HG03280 (cell line): ENCODE measurements around the gene SRP9.
A peak's percentile ranks its signal among the peaks of the same experiment; 100 is the strongest.
"Not testable (repeated sequence)": the region's sequence is repeated elsewhere in the genome, so short reads cannot be mapped to it uniquely, and the experiment has no call there.

Experiments
- ATAC-seq: cut with Tn5 transposase; IDR thresholded peaks from one replicate; pipeline ENCODE4 v1.9.1; 2021; ENCODE audit warnings: mild to moderate bottlenecking, moderate library complexity; ENCODE audit not compliant: unreplicated experiment

SRP9 gene

DNA sequence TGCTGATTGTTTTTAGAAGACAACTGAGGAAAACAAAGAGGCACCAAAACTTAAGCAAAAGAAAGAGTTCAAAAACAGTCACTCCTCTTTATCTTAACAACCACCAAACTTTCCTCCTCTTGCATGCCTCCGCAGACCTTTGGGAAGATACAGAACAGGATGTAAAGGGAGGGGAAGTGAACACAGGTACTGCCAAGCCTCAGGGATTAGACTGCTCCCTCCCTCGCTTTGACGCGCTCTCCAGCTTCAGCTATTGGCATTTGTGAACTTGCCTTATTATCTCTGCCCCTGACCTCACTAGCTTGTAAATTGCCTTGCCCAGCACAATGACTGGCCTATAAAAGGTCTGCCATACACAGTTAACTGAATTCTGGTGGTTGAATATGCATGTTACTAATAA is 4.8 kb upstream of the SRP9 start:
- ATAC-seq: no peak

GRCh38 chr1:225774281-225775147 is 3.1 kb upstream of the SRP9 start:
- ATAC-seq: no peak

GRCh38 chr1:225776294-225776693 is 1.3 kb upstream of the SRP9 start:
- ATAC-seq: no peak

DNA sequence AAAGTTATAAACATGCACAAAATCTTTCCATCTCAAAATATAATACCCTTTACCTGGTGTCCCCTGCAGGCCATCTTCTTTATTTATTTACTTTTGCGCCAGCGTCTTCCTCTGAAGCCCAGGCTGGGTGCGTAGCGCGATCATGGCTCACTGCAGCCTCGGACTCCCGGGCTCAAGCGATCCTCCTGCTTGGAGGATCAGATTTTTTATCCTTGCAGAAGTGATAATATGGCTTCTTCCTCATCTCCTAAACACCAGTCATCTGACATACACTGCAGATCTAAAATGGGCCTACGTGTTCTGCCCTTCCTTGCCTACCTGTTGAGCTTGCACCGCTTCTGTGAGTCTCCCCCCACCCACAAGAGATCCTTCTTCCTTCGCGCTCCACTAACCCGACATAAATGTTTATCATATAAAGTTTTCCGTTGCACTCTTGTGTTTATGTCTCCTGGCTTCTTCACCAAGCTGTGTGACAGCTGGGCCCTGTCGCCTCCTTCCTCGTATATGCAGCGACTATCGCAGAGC is 506 bp upstream of the SRP9 start:
- no peak for ATAC-seq

DNA sequence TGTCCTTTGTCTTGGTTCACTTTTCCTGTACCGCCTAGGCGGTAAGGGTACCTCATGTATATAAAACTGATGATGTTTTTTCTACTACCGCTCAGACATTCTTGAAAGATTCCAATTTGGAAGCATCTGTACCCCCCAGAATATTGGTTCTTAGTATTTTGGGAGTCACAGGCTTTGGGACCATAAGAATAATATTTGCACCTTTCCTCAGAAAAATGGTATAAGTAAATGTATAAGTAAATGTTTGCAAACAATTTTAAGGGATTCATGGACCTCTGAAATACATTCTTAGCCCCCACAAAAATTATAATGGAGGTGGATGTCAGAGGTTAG is 677 bp downstream of the SRP9 start:
- no peak for ATAC-seq

- not testable (repeated sequence) for ATAC-seq
Observed at GRCh38 chr1:225779165-225779564, 1.5 kb downstream of the SRP9 start.

DNA sequence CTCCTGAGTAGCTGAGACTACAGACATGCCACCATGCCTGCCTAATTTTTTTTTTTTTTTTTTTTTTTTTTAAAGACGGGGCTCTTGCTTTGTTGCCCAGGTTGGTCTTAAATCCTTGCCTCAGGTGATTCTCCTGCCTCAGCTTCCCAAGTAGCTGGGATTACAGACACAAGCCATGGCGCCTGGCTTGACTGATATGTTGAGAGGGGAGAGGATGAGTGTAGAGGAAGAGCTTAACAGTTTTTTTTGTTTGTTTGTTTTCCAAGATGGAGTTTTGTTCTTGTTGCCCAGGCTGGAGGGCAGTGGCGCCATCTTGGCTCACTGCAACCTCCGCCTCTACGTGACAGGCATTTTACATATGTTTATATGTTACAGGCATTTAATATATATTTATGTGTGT is 2.5 kb downstream of the SRP9 start:
- no peak for ATAC-seq

DNA sequence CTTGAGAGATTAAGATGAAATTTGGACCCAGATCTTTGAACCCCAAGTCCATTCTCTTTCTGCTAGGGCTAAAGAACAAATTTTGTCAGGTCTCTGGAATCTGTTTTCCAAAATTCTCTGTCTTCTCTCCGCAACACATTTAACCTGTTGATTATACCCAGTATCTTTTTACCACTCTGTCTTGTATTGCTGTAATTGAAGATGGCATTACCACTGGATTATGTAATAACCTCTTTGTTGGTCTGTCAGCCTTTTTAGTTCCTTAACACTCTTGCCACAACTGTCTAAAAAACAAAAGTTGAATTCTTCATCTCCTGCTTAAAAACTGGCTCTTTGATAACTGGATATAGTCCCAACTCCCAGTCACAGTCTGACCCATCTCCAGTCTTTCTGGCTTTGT is 3.0 kb downstream of the SRP9 start:
- no peak for ATAC-seq

- not testable (repeated sequence) for ATAC-seq
Observed at GRCh38 chr1:225789142-225789541, 11.5 kb downstream of the SRP9 start.

DNA sequence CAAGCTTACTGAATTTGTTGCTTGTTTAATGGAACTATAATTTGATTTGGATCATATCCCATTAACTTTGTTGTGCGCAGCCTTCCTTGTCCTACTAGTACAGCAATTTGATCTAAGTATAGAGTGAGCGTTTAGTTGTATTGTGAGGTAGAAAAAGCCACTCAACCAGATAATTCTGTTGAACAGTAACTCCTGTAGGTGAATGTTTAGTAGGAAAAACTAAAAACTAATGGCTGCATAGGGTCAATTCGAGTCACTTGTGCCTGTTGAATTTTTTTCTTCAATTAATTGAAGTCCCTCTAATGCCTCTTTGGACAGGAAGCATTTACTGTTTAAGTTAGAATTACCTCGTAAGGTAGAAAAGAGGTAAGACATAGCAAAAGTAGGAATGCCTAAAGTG is 17.3 kb downstream of the SRP9 start:
- no peak for ATAC-seq

GRCh38 chr1:225796097-225796496 is 18.5 kb downstream of the SRP9 start:
- ATAC-seq: not testable (repeated sequence)

GRCh38 chr1:225801146-225801545 is 23.5 kb downstream of the SRP9 start:
- not testable (repeated sequence) for ATAC-seq

- ATAC-seq: no peak
Observed at GRCh38 chr1:225806249-225806648, 28.6 kb downstream of the SRP9 start.

- ATAC-seq: not testable (repeated sequence)
Observed at GRCh38 chr1:225806736-225807135, 29.1 kb downstream of the SRP9 start.

DNA sequence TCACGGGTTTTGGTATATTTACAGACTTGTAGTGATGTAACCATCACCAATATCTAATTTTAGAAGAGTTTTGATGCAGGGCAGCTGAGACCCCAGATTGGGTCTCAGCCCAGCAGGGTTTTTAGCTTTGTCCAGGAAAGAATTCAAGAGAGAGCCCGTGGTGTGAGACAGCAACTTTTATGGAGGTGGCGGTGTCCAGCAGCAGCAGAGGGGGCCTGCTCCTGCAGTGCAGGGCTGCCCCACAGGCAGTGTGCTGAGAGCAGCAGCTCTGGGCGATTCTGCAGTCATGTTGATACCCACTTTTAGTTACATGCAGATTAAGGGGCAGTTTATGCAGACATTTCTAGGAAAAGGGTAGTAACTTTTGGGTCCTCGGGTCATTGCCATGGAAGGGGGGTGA is 30.5 kb downstream of the SRP9 start:
- no peak for ATAC-seq

- ATAC-seq: peak; percentile 91
Observed at GRCh38 chr1:225809842-225810578, 32.4 kb downstream of the SRP9 start, which contains the start of gene EPHX1. Gene EPHX1, plus strand, starts transcription at chr1:225810124. Its CDS starts 18,606 bp downstream, at chr1:225828730.

DNA sequence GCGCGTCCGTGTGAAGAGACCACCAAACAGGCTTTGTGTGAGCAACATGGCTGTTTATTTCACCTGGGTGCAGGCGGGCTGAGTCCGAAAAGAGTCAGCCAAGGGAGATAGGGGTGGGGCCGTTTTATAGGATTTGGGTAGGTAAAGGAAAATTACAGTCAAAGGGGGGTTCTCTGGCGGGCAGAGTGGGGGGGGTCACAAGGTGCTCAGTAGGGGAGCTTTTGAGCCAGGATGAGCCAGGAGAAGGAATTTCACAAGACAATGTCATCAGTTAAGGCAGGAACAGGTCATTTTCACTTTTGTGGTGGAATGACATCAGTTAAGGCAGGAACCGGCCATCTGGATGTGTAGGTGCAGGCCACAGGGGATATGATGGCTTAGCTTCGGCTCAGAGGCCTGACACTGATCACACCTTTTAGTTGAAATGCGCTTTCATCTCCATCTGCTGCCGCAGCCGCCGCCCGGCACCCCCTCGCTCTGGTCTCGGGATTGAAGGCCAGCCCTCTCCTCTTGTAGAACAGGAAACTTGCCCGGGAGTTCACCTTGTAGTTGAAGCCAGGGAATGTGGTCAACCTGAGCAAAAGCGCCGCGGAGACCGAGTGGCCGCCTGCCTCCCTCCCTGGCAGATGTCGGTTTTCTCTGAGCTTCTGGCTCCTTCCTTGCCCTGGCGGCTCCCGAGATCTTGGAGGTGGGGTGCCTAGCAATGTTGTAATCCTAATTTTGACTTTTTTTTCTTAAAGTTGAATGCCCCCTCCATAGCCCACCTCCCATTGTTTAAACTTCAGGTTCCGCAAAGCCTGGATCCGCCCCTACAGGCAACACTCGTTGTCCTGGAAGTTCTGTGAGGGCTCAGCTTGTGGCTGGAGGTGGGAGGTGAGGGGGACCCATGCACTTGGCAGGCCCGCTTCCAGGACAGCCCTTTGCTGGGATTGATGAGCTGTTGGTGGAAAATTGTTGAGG is 33.2 kb downstream of the SRP9 start:
- ATAC-seq: not testable (repeated sequence)

- no peak for ATAC-seq
Observed at GRCh38 chr1:225811622-225812487, 34.2 kb downstream of the SRP9 start.

DNA sequence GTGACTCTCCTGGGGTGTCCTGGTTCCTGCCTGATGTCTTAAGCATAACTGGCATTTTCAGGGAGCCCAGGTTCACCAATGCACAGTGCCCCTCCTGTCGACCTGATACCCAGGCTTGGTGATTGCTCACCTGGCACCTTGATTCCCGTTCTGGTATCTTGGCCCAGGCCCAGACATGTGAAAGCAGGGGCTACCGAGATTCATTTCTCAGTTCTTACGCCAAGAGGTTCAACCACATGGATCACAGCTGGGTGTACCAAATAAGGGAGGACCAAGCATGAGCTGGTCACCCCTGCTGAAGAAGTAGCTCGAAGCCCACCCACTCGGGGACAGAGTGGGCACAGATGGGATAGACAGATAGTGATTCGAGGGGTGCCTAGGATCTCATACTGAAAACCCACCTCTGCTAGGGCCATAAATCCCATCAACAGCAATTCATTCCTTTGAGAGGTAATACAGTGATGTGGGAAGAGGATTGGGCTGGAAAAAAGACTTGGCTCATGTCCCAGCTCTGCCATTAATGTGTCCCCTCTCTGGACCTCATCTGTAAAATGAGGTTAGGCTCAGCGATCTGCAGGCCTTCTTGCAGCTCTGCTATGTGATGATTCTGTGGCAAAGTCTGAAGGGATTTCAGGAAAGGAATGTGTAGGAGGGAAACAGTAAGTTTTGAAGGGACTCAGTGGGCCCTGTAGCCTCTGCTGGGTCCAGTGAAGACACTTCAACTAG is 35.0 kb downstream of the SRP9 start:
- ATAC-seq: no peak
